Measurements from ENCODE around the gene NLK. TPM values are rescaled to one million over a fixed set of nuclear protein-coding genes. Genes with fewer than 3 reads are reported as not detected.

The NLK gene
- total and polyA plus RNA-seq, 8 donors, result 18.8 to 21.3 (median 20.1) TPM

GRCh38 chr17:28141773-28142172 lies 99.3 kb downstream of the NLK start:
- no peaks in the 10 kb centered on the region for H3K9me3 ChIP-seq
- intact Hi-C loops (cut with DNase I), result no loop called here
- no peaks in the 10 kb centered on the region for H3K27me3 ChIP-seq
- H3K4me1 ChIP-seq, result no peaks in the 10 kb centered on the region
- H3K27ac ChIP-seq, result no peak overlapping the region
- no peak overlapping the region for H3K4me3 ChIP-seq
- DNase-seq, result no peak
- no peak for TF ChIP-seq CTCF (IDR thresholded peaks at IDR 0.05)
- ATAC-seq, result no peak
- peaks cover 0 to 3% of the 10 kb centered on the region in 2 donors for H3K36me3 ChIP-seq

- no peaks in the 10 kb centered on the region for H3K9me3 ChIP-seq
- no peak for ATAC-seq
- intact Hi-C loops (cut with DNase I), result no loop called here
- no peaks in the 10 kb centered on the region for H3K4me1 ChIP-seq
- H3K27me3 ChIP-seq, result no peaks in the 10 kb centered on the region
- no peak overlapping the region for H3K27ac ChIP-seq
- no peak for TF ChIP-seq CTCF (IDR thresholded peaks at IDR 0.05)
- H3K36me3 ChIP-seq, result peaks cover 0 to 3% of the 10 kb centered on the region in 2 donors
- no peak for DNase-seq
- no peak overlapping the region for H3K4me3 ChIP-seq
These were observed 99.8 kb downstream of the NLK start for GRCh38 chr17:28142305-28142704.

- intact Hi-C loops (cut with DNase I), result no loop called here
These were observed 101.5 kb downstream of the NLK start for GRCh38 chr17:28144019-28144418.

GRCh38 chr17:28145348-28145747 lies 102.9 kb downstream of the NLK start:
- Histone ChIP-seq H3K4me3 (no peak overlapping the region), H3K27me3 (no peaks in the 10 kb centered on the region), H3K9me3 (no peaks in the 10 kb centered on the region), H3K27ac (no peak overlapping the region), H3K4me1 (no peaks in the 10 kb centered on the region), H3K36me3 (peaks cover 0 to 3% of the 10 kb centered on the region in 2 donors)
- DNase-seq (no peak), ATAC-seq (peak; percentile 27)
- no peak for TF ChIP-seq CTCF (IDR thresholded peaks at IDR 0.05)
- intact Hi-C loops (cut with DNase I), result no loop called here

More at GRCh38 chr17:28144019-28144418, 101.5 kb downstream of the NLK start:
- Histone ChIP-seq H3K4me1 (no peaks in the 10 kb centered on the region), H3K4me3 (no peak overlapping the region), H3K27ac (no peak overlapping the region), H3K36me3 (peaks cover 0 to 3% of the 10 kb centered on the region in 2 donors), H3K27me3 (no peaks in the 10 kb centered on the region), H3K9me3 (no peaks in the 10 kb centered on the region)
- ATAC-seq, result no peak
- no peak for DNase-seq
- TF ChIP-seq CTCF (IDR thresholded peaks at IDR 0.05), result no peak

- Histone ChIP-seq H3K36me3 (peaks cover 0 to 3% of the 10 kb centered on the region in 2 donors), H3K4me3 (no peak overlapping the region), H3K27me3 (no peaks in the 10 kb centered on the region), H3K27ac (no peak overlapping the region), H3K4me1 (no peaks in the 10 kb centered on the region), H3K9me3 (no peaks in the 10 kb centered on the region)
- DNase-seq, result no peak
- no peak for ATAC-seq
- intact Hi-C loops (cut with DNase I), result no loop called here
- TF ChIP-seq CTCF (IDR thresholded peaks at IDR 0.05), result no peak
These were observed 104.5 kb downstream of the NLK start for GRCh38 chr17:28147017-28147416.

Data from left lung (tissue), 10 donors.